T-helper 2 cell treated with Interferon-gamma antibody and Interleukin-4, amounts not matched to agents 100 ng/mL and 5 ng/mL, for 36 hours (primary cell): ENCODE data around the gene RSPH6A. TPM values are rescaled to one million over a fixed set of nuclear protein-coding genes. Genes with fewer than 3 reads are reported as not detected.

Source experiments
- intact Hi-C: fragments of 100-400 bp; cut with micrococcal nuclease; formaldehyde crosslinking; loops from one replicate; pipeline ENCODE4 v1.15.1; 2023
- total RNA-seq: library from RNA; stranded (reverse); gene quantifications from 2 replicates; pipeline ENCODE4 v1.2.3, GENCODE V29; 2022

Gene RSPH6A
- total RNA-seq, 1 donor from 2014 or later: 0.39 TPM

- intact Hi-C loops: no loop called here
Measured at GRCh38 chr19:45825917-45826893, 11.1 kb upstream of the RSPH6A start.

- intact Hi-C loops: no loop called here
Measured at GRCh38 chr19:45825263-45825605, 10.1 kb upstream of the RSPH6A start.

GRCh38 chr19:45824531-45825262 is 9.6 kb upstream of the RSPH6A start:
- intact Hi-C loops: no loop called here

GRCh38 chr19:45824041-45824471 is 8.9 kb upstream of the RSPH6A start:
- intact Hi-C loops: no loop called here

- intact Hi-C loops: no loop called here
Measured at GRCh38 chr19:45823182-45823581, 8.1 kb upstream of the RSPH6A start.

- intact Hi-C loops: no loop called here
Measured at GRCh38 chr19:45822716-45823115, 7.6 kb upstream of the RSPH6A start.

GRCh38 chr19:45821570-45821969 is 6.5 kb upstream of the RSPH6A start:
- intact Hi-C loops: no loop called here

- intact Hi-C loops: no loop called here
Measured at GRCh38 chr19:45821103-45821521, 6.0 kb upstream of the RSPH6A start.

- intact Hi-C loops: no loop called here
Measured at GRCh38 chr19:45820413-45821102, 5.5 kb upstream of the RSPH6A start.

- intact Hi-C loops: loop anchor here (5.0 kb wide), 1 partner anchor 198 kb away; no protein-coding TSS in a partner anchor
Measured at GRCh38 chr19:45819769-45820168, 4.7 kb upstream of the RSPH6A start.

GRCh38 chr19:45817725-45818301 is 2.7 kb upstream of the RSPH6A start:
- intact Hi-C loops: loop anchor here (1.0 to 5.0 kb wide), 2 partner anchors 65 to 199 kb away; no protein-coding TSS in a partner anchor

- intact Hi-C loops: loop anchor here (1.0 to 5.0 kb wide), 2 partner anchors 66 to 200 kb away; no protein-coding TSS in a partner anchor
Measured at GRCh38 chr19:45817010-45817724, 2.1 kb upstream of the RSPH6A start.

- intact Hi-C loops: loop anchor here (1.0 to 5.0 kb wide), 2 partner anchors 67 to 201 kb away; no protein-coding TSS in a partner anchor
Measured at GRCh38 chr19:45816236-45817009, 1.3 kb upstream of the RSPH6A start.

- intact Hi-C loops: loop anchor here (5.0 kb wide), 1 partner anchor 202 kb away; no protein-coding TSS in a partner anchor
Measured at GRCh38 chr19:45815481-45816216, 541 bp upstream of the RSPH6A start.

GRCh38 chr19:45814166-45814780 is 835 bp downstream of the RSPH6A start:
- intact Hi-C loops: no loop called here

- intact Hi-C loops: no loop called here
Measured at GRCh38 chr19:45812297-45812696, 2.8 kb downstream of the RSPH6A start.

- intact Hi-C loops: no loop called here
Measured at GRCh38 chr19:45809643-45810159, 5.4 kb downstream of the RSPH6A start.

GRCh38 chr19:45805719-45806118 is 9.4 kb downstream of the RSPH6A start:
- intact Hi-C loops: no loop called here
